AG10803 (cell line): Measurements from ENCODE around the gene LAPTM5.

Source experiments
- DNase-seq: peaks from one replicate; pipeline ENCODE4 v3.0.0; 2010; ENCODE audit warnings: low read depth
- H3K4me3 ChIP-seq: 2 replicates; pipeline ENCODE4 v1.5.1; 2011; ENCODE audit warnings: mild to moderate bottlenecking, low read length, control low read depth
- CTCF ChIP-seq: conservative IDR thresholded peaks from 2 replicates; pipeline ENCODE4 v1.5.1; 2011; ENCODE audit warnings: mild to moderate bottlenecking, low read length, control low read depth, inconsistent platforms

LAPTM5 gene

GRCh38 chr1:30786264-30786991 is 28.9 kb upstream of the LAPTM5 start:
- H3K4me3 ChIP-seq = no peak overlapping the region
- TF ChIP-seq CTCF = no peak
- DNase-seq = no peak

GRCh38 chr1:30785714-30786113 is 28.1 kb upstream of the LAPTM5 start:
- no peak overlapping the region for H3K4me3 ChIP-seq
- TF ChIP-seq CTCF = no peak
- DNase-seq = no peak

GRCh38 chr1:30785181-30785580 is 27.6 kb upstream of the LAPTM5 start:
- TF ChIP-seq CTCF = no peak

GRCh38 chr1:30783256-30783915 is 25.8 kb upstream of the LAPTM5 start:
- no peak overlapping the region for H3K4me3 ChIP-seq
- no peak for TF ChIP-seq CTCF
- DNase-seq = no peak

More at GRCh38 chr1:30785181-30785580, 27.6 kb upstream of the LAPTM5 start:
- no peak for DNase-seq
- H3K4me3 ChIP-seq = no peak overlapping the region

- DNase-seq = peak; percentile 44
- TF ChIP-seq CTCF = peak; percentile 75
- no peak overlapping the region for H3K4me3 ChIP-seq
Measured at GRCh38 chr1:30782361-30783255, 25.0 kb upstream of the LAPTM5 start.

- DNase-seq = no peak
- no peak for TF ChIP-seq CTCF
- no peak overlapping the region for H3K4me3 ChIP-seq
Measured at GRCh38 chr1:30781906-30782305, 24.3 kb upstream of the LAPTM5 start.
